Left lung (tissue), 10 donors: ENCODE measurements around the gene RNF213. TPM values are rescaled to one million over a fixed set of nuclear protein-coding genes. Genes with fewer than 3 reads are reported as not detected.

Experiments used
- ATAC-seq: fragments of 200-7000 bp; cut with Tn5 transposase; one replicate; pipeline ENCODE4 v1.9.1; 2020; ENCODE audit warnings: moderate library complexity
- DNase-seq, 4 donors: peaks; one replicate each; pipeline ENCODE4 v3.0.0-alpha.2; 2013 to 2020
- H3K27ac ChIP-seq, 2 donors: fragments of 200-600 bp; sonication (generic) in 1 of 2; one replicate each; pipeline versions ENCODE4 v1.5.0 to v1.8.0; 2020 to 2021
- H3K27me3 ChIP-seq, 2 donors: fragments of 200-600 bp; sonication (generic) in 1 of 2; one replicate each; pipeline versions ENCODE4 v1.5.0 to v1.8.0; 2020 to 2021
- H3K36me3 ChIP-seq, 2 donors: fragments of 200-600 bp; sonication (generic) in 1 of 2; one replicate each; pipeline versions ENCODE4 v1.5.0 to v1.8.0; 2020 to 2021
- H3K4me1 ChIP-seq, 2 donors: fragments of 200-600 bp; one replicate each; pipeline ENCODE4 v1.8.0; 2021
- H3K4me3 ChIP-seq, 2 donors: fragments of 200-600 bp; sonication (generic) in 1 of 2; one replicate each; pipeline versions ENCODE4 v1.5.0 to v1.8.0; 2020 to 2021; ENCODE audit warnings: mild to moderate bottlenecking in 1 of 2
- H3K9me3 ChIP-seq, 2 donors: fragments of 200-600 bp; sonication (generic) in 1 of 2; one replicate each; pipeline versions ENCODE4 v1.5.0 to v1.8.0; 2020 to 2021
- CTCF ChIP-seq, 2 donors: fragments of 200-600 bp; sonication (generic) in 1 of 2; IDR thresholded peaks; one replicate each; pipeline versions ENCODE4 v1.5.0 to v1.8.0; 2021; ENCODE audit warnings: antibody characterized with exemption in 2 of 2
- intact Hi-C, 2 donors: fragments of 100-400 bp; cut with DNase I; formaldehyde crosslinking; loops; one replicate each; pipeline versions ENCODE4 v1.11.2 to v1.14.2; 2022
- polyA plus RNA-seq, 6 donors: library from polyadenylated mRNA; unstranded; fragments of 120-200 nt; gene quantifications; one replicate each; pipeline ENCODE4 v1.2.1, GENCODE V29; 2013; ENCODE audit not compliant: insufficient read length in 6 of 6
- total RNA-seq, 2 donors: library from RNA; stranded (reverse); fragmentation: NEBNext Ultra II Directional; extraction: Animal tissue kit (Norgen Biotek cat#: 25700); gene quantifications; one replicate each; pipeline ENCODE4 v1.2.1, GENCODE V29; 2021
- donor health status: DM: no; HTN: yes; CAD: no.
- donor health status: DM: no; HTN: no; CAD: no.

The RNF213 gene
- total and polyA plus RNA-seq, 8 donors, result 89.0 to 264 (median 103) TPM

DNA sequence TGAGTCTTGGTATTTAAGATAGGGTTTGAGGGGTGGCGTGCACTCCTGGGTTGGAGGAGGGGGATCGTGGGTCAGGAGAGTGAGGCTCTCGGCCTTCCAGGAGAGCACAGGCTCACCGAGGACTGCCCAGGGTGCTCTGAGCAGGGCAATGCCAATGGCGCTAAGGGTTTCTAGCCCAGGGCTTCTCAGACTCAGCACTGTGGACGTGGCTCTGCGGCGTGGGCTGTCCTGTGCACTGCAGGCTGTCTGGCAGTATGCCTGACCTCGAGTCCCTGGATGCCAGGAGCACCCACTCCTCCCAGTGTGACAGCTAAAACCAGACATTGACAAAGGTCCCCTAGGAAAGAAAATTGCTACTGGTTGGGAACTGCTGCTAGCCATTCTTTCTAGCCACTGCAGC lies 117.1 kb downstream of the RNF213 start:
- H3K9me3 ChIP-seq, result no peaks in the 10 kb centered on the region
- H3K27ac ChIP-seq, result no peak overlapping the region
- H3K4me3 ChIP-seq, result no peak overlapping the region
- no peak for ATAC-seq
- DNase-seq, result peak in 1 of 4 donors; percentile 49
- TF ChIP-seq CTCF (IDR thresholded peaks at IDR 0.05), result no peak
- peaks cover 18 to 100% of the 10 kb centered on the region in 2 donors for H3K36me3 ChIP-seq
- H3K27me3 ChIP-seq, result no peaks in the 10 kb centered on the region
- intact Hi-C loops, result no loop called here
- H3K4me1 ChIP-seq, result no peaks in the 10 kb centered on the region

DNA sequence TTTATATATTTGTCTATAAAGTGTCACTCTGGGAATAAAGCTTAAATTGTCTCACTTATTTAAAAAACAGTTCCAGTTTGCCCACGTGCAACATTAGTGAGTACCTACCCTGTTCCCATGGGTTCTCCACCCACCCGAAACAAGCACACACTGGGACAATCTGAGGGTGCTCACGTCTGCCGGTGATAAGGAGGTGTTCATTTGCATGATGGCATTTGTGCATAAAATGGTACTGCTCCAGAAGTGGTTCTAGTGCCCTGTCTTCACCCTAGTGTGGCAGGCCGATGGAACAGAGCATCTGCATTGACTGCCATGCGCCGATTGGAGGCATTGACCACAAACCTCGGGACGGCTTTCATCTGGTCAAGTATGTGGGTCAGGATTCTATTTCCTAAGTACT lies 118.7 kb downstream of the RNF213 start:
- no peak for ATAC-seq

GRCh38 chr17:80380068-80380467 lies 119.4 kb downstream of the RNF213 start:
- Histone ChIP-seq H3K27me3 (no peaks in the 10 kb centered on the region), H3K9me3 (no peaks in the 10 kb centered on the region), H3K27ac (no peak overlapping the region), H3K4me1 (no peaks in the 10 kb centered on the region), H3K4me3 (no peak overlapping the region), H3K36me3 (peaks cover 18 to 100% of the 10 kb centered on the region in 2 donors)
- TF ChIP-seq CTCF (IDR thresholded peaks at IDR 0.05), result no peak
- intact Hi-C loops, result no loop called here
- ATAC-seq, result no peak
- no peak for DNase-seq

More for the DNA sequence above, 118.7 kb downstream of the RNF213 start:
- intact Hi-C loops, result no loop called here
- Histone ChIP-seq H3K36me3 (peaks cover 18 to 100% of the 10 kb centered on the region in 2 donors), H3K27me3 (no peaks in the 10 kb centered on the region), H3K9me3 (no peaks in the 10 kb centered on the region), H3K4me1 (no peaks in the 10 kb centered on the region), H3K4me3 (no peak overlapping the region), H3K27ac (no peak overlapping the region)
- no peak for TF ChIP-seq CTCF (IDR thresholded peaks at IDR 0.05)
- DNase-seq, result no peak

DNA sequence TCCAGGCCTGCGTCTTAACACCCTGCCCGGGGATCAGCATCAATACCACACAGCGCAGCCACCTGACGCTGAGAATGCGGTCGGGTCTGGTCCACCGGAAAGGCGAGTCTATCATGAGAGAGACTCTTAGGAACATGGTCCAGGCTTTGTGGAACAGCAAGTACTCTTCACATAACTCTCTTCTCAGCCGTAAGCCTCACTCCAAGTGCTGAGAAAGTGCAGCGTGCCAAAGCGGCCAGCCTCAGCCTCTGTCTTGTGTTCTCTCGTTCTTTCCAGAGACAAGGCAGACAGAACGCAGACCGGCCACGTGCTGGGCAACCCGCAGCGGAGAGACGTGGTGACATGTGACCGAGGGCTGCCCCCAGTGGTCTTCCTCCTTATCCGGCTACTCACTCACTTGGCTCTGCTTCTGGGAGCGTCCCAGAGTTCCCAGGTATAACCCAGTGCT lies 119.9 kb downstream of the RNF213 start:
- DNase-seq (peak in 1 of 4 donors; percentile 29), ATAC-seq (peak; percentile 53)
- TF ChIP-seq CTCF (IDR thresholded peaks at IDR 0.05), result no peak
- H3K4me3 ChIP-seq, result no peak overlapping the region
- H3K36me3 ChIP-seq, result peaks cover 18 to 100% of the 10 kb centered on the region in 2 donors
- H3K4me1 ChIP-seq, result no peaks in the 10 kb centered on the region
- intact Hi-C loops, result no loop called here
- no peaks in the 10 kb centered on the region for H3K9me3 ChIP-seq
- H3K27me3 ChIP-seq, result no peaks in the 10 kb centered on the region
- H3K27ac ChIP-seq, result no peak overlapping the region

GRCh38 chr17:80381416-80381923 lies 120.8 kb downstream of the RNF213 start:
- Histone ChIP-seq H3K9me3 (no peaks in the 10 kb centered on the region), H3K4me3 (no peak overlapping the region), H3K27ac (no peak overlapping the region), H3K27me3 (no peaks in the 10 kb centered on the region), H3K36me3 (peaks cover 18 to 100% of the 10 kb centered on the region in 2 donors), H3K4me1 (no peaks in the 10 kb centered on the region)
- intact Hi-C loops, result no loop called here
- ATAC-seq (no peak), DNase-seq (no peak)
- TF ChIP-seq CTCF (IDR thresholded peaks at IDR 0.05), result no peak
